Measurements from ENCODE around the gene TNFRSF4.
"Not testable (repeated sequence)": the region's sequence is repeated elsewhere in the genome, so short reads cannot be mapped to it uniquely, and the experiment has no call there.

Gene TNFRSF4

DNA sequence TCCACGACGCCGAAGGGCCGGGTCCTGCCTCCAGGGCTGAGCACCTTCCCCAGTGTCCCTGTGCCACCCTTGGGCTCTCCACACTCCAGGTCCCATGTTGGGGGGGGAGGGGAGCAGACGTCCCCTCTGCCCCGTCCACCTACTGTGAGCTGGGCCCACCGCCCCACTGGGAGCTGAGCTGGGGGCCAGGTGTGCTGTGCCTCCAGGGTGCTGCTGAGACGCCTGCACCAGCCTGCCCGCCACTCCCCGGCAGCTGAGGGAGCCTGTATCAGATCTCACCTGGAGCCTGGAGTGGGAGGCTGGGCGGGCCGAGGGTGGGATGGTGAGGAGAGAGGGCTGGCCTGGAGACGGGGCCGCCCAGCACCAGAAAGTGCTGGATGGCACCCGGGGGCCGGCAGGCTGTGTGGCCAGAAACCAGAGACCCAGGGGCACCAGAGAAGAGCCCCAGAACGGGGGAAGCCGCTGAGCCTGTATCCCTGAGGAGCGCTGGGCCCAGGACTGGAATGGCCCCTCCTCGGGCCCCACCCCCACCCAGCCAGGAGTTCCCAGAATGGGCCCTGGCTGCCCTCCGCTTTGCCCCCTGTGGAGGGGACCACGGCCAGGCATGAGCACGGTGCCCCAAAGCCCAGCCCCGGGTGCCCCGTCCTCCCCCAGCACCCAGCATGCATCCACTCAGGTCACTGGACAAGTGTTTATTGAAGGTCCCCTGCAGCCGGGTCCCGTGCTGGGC is 11.0 kb downstream of the TNFRSF4 start:
- DNase-seq (ENCODE audit: low read depth): no peak

GRCh38 chr1:1200876-1201810 is 12.8 kb downstream of the TNFRSF4 start:
- DNase-seq (ENCODE audit: low read depth): peak; percentile 38

GRCh38 chr1:1199961-1200875 is 13.7 kb downstream of the TNFRSF4 start:
- no peak for DNase-seq (ENCODE audit: low read depth)

GRCh38 chr1:1199141-1199960 is 14.6 kb downstream of the TNFRSF4 start:
- DNase-seq (ENCODE audit: low read depth): no peak

- DNase-seq (ENCODE audit: low read depth): no peak
Observed at GRCh38 chr1:1198423-1199140, 15.4 kb downstream of the TNFRSF4 start.

DNA sequence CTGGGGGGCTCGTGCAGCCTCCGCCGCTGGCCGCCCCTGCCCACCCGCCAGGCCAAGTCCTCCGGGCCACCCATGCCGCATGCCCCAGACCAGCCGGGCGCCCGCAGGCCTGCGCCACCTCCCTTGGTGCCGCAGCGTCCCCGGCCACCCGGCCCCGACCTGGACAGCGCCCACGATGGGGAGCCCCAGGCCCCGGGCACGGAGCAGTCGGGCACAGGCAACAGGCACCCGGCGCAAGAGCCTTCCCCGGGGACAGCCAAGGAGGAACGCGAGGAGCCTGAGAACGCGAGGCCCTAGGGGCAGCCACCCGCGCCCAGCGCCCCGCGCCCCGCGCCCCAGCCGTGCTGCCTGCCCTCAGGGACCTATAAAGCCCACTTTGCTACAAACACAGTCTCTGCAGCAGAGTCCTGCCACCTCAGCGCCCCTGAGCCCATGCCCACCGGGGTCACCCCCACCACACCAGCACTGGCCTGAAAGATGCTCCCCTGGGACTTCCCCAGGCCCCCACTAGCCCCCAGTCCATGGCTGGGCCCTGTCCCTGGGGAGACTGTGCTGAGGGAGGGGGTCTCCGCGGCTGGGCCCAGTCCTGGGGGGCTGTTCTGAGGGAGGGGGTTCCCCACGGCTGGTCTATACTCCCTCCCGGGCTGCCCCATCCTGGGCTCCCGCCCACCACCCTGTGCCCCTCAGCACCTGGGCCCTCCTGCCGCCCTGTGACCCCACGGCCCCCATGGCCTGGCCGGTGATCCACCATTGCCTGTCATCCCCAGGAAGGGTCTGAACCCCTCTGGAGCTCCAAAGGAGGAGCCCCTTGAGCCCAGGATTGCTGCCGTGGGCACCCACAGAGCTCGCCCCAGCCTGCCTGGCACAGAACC is 16.2 kb downstream of the TNFRSF4 start:
- no peak for DNase-seq (ENCODE audit: low read depth)

GRCh38 chr1:1197188-1197500 is 16.8 kb downstream of the TNFRSF4 start:
- DNase-seq (ENCODE audit: low read depth): no peak

DNA sequence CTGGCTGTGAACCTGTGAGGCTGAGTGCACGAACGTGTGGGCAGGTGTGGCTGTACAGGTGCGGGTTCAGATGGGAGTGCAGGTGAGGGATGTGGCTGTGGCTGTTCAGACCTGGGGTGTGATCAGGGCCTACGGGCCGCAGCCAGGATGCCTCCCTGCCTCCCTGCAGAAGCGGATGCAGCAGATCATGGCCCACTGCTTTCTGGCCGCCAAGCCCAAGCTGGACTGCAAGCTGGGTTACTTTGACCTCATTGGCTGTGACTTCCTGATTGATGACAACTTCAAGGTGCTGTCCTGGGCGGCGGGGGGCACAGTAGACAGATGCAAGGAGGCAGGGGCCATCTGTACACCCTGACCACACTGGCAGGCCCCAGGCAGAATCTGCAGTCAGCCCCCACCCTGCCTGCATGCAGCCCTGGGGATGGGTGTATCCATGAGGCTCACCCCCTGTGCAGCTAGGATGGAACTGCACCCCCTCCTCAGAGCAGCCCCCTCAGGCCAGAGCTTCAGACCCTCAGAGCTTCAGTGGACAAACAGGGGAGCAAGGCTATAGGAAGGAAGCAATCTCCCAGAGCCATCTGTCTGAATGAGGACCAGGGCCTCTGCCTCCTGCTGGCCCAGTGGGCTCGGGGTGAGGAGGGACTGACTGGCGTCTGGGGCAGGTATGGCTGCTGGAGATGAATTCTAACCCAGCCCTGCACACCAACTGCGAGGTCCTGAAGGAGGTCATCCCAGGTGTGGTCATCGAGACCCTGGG is 17.3 kb downstream of the TNFRSF4 start:
- no peak for DNase-seq (ENCODE audit: low read depth)

- not testable (repeated sequence) for DNase-seq (ENCODE audit: low read depth)
Observed at GRCh38 chr1:1195726-1196125, 18.2 kb downstream of the TNFRSF4 start.

- DNase-seq (ENCODE audit: low read depth): no peak
Observed at GRCh38 chr1:1194723-1195122, 19.2 kb downstream of the TNFRSF4 start.

DNA sequence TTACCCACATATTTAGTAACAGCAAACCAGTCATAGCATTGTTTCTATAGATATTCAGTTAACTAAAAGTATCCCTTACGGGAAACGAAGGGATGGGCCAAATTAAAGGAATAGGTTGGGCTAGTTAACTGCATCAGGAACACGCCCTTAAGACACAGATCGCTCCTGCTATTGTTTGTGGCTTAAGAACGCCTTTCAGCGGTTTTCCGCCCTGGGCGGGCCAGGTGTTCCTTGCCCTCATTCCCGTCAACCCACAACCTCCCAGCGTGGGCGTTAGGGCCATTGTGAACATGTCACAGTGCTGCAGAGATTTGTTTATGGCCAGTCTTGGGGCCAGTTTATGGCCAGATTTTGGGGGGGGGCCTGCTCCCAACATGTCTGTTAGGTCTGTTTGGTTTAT is 22.2 kb downstream of the TNFRSF4 start:
- no peak for DNase-seq (ENCODE audit: low read depth)

GRCh38 chr1:1189111-1189510 is 24.8 kb downstream of the TNFRSF4 start:
- DNase-seq (ENCODE audit: low read depth): no peak

- peak; percentile 77 for DNase-seq (ENCODE audit: low read depth)
Observed at GRCh38 chr1:1187938-1188337, 26.0 kb downstream of the TNFRSF4 start.

DNA sequence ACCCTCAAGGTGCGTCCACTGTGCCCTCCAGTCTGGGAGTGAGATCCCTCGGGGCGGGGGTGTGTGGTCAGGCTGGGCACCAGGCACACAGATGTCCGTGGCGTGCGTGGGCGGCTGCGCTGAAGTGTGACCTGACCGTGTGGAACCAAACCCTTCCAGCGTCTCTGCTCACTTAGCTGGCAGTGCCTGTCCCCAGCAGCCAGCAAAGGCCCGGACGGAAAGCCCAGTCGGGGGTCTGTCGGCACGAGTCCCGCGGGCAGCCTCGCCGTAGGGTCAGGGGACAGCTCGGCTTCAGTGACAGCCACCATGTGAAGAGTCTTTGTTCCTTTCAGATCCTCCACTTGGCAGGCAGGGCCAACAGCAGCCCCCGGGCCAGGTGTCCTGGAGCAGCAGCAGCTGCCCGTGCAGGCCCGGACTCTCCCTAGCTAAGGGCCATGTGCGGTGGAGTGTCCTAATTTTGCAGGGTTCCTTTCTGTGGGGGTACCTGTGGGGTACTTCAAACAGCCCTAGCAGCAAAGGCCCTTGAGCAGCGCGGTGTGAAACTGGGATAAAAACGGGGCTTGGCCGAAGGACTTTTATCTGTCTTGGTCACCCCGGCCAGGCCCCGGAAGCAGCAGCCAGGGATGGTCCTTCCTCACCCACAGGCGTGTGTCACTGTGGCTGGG is 28.7 kb downstream of the TNFRSF4 start:
- no peak for DNase-seq (ENCODE audit: low read depth)

- DNase-seq (ENCODE audit: low read depth): no peak
Observed at GRCh38 chr1:1183833-1184775, 29.8 kb downstream of the TNFRSF4 start.

DNA sequence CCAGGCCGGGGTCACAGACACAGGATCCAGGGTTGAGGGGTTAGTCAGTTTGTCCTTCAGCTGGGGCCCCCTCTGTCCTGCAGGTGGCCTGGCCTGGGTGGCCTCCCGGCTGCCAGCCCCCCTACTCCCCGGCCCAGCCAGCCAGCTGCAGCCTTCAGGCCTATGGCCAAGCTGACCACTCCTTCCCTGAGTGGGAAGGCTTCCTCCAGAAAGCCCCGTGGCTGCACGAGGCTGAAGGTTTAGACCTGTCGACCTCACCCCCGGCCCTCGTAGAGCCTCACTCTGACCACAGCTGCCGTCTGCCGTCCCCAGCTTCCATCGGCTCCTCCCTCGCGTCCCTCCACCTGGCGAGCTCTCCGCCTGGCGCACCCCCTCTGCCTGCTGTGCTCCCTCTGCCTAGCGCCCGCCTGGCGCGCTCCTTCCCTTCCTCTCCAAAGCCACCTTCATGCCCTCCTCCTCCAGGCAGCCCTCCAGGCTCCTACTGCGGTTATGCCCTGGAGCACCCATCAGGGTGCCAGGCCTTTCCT is 30.7 kb downstream of the TNFRSF4 start:
- DNase-seq (ENCODE audit: low read depth): no peak

Measured in EH (cell line).